ENCODE measurements around the gene CLEC4F.

The CLEC4F gene

GRCh38 chr2:70785137-70785911, 35.1 kb downstream of the CLEC4F start:
- DNase-seq = no peak

DNA sequence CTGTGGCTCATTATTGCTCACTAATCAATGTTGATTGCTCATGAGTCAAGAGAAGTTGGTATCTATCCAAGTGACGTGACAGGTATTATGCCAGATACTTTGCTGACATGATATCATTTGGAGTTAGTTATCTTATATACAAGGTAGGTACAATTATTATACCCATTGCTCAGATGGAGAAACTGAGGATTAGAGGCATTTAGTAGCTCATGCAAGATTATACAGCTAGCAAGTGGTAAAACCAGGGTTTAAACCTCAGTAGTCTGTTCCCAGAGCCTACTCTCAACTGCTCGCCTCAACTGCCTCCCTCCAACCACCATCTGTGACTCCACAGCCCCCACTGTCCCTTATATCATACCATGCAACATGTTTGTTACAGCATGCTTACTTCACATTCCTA, 36.1 kb downstream of the CLEC4F start:
- DNase-seq = no peak

GRCh38 chr2:70779911-70780545, 40.4 kb downstream of the CLEC4F start:
- DNase-seq = no peak

DNA sequence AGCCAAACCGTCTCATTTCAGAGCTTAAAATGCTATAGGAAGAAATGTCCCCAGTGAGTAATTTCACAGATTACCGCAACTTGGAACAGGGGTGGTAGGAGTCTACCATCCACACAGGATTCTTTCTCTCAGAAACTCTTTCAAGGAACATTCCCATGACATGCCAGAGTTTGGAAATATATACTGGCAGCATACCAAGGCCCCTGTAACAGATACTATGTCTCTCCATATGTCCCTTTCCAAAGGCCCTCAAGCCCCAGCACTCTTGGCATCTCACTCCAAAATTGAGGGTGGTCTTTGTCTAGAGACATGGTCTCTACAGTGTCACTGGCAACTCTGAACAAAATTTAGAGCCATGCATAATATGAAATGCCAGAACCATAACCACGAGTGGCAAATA, 40.9 kb downstream of the CLEC4F start:
- no peak for DNase-seq

DNA sequence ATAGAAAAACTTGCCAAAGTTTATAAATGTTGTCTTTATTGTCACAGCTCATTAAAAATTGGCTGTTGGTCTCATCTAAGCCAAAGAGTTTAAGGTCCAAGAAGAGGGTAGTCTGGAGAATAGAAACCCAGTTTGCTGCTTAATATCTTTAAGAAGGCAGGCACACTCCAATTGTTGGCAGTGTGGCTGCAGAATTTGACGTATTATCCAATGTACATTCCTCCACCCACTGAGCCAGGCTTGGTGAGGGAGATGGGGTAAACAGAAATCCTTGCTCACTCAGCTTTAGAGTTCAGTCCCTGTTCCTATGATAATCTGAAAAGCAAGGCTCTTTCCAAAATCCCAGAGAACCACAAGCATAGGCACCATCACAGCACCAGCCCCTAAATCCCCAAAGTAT, 41.7 kb downstream of the CLEC4F start:
- no peak for DNase-seq

DNA sequence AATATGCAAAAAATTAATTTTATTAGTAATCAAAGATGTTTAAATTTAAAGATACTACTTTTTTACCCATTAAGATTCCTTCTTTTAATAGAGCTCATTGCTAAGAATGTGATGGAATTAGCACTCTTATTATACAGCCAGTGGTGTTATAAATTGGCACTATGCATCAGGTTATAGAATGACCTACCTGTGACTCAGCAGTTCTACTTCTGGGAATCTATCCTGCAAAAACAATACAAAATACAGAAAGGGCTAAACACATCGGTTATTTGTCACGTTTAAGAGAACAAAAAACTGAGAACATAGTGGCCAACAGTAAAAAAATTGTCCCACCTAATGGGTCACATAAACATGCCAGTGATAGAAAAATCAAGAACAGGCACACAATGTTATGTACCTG, 42.9 kb downstream of the CLEC4F start:
- no peak for DNase-seq

- no peak for DNase-seq
Measured at GRCh38 chr2:70776266-70776665, 44.1 kb downstream of the CLEC4F start.

- no peak for DNase-seq
Measured at GRCh38 chr2:70775141-70775540, 45.3 kb downstream of the CLEC4F start.

DNA sequence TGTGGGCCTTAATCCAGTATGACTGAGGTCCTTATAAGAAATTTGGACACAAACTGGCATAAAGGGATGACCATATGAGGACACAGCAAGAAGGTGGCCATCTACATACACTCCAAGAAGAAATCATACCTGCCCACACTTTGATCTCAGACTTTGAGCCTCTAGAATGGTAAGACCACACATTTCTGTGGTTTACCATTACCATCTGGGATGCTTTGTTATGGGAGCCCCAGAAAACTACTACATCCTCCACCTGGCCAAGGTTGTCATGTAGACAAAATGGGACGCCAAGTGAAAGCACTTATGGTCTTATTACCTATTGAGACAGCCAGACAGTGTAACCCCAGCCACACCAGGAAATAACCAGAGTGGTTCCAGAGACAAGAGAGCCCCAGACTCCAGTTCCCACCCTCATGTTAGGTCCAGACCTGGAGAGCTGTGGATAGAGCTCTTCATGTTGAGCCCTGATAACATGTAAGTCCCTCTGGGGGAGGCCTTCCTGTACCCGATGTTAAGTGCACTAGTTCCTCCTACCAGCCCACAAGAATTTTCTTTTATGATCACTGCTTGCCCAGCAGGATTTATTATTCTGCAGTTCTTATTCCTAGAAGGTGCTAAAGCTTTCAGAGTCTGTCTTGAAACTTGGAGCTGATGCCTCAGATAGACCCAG, 47.8 kb downstream of the CLEC4F start:
- DNase-seq = no peak

DNA sequence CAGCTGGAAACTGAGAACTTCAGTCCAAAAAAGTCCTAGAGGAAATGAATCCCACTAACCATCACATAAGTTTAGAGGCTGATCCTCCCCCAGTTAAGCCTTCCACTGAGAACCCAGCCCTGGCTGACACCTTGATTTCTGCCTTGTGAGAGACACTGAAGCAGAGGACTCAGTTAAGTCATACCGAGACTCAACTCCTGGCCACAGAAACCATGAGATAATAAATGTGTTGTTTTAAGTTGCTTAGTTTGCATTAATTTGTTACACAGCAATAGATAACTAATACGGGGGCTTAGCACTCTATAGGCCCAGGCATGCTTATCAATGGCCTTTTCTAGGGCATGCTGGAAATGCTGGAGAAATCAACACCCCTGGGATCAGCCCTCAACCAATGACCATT, 49.0 kb downstream of the CLEC4F start:
- DNase-seq = no peak

DNA sequence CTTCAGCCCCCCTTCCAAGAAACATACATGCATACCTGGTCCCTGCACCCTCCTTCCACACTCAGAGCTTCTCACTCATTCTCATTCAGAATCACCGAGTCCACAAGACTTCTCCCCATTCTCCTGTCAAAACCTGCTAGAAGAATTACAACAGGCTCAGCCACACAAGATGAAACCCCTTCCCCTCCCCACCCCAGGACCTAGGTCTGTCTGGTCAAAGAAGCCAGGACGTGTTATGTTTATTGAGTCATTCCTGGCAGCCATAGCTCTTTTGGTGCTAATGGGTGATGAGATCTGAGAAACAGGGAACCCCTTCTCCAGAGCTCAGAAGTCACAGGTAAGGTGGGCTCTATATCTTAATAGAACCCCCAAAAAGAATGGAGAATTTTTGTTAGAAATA, 50.9 kb downstream of the CLEC4F start:
- no peak for DNase-seq

DNA sequence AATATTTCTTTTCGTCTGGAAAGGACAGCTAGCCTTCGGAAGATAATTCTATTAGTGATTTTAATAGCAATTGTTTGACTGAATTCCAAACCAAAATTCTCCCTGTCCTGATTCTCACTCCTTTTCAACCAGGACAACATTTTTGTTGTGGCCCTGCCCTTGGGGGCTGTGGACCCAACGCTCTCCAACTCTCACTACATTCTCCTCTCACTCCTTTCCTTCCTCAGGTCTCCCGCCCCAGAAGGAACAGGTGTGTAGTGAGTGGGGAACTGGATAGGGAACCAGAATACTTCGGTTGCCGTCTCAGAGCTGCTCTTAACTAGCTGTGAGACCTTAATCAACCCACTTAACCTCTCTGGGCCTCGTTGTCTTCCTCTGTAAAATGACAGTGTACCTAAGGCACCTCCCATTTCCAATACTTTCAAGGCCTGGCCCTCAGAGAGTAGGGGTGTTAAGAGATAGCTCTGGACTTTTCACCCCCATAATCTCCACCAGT, 51.8 kb downstream of the CLEC4F start:
- DNase-seq = no peak

DNA sequence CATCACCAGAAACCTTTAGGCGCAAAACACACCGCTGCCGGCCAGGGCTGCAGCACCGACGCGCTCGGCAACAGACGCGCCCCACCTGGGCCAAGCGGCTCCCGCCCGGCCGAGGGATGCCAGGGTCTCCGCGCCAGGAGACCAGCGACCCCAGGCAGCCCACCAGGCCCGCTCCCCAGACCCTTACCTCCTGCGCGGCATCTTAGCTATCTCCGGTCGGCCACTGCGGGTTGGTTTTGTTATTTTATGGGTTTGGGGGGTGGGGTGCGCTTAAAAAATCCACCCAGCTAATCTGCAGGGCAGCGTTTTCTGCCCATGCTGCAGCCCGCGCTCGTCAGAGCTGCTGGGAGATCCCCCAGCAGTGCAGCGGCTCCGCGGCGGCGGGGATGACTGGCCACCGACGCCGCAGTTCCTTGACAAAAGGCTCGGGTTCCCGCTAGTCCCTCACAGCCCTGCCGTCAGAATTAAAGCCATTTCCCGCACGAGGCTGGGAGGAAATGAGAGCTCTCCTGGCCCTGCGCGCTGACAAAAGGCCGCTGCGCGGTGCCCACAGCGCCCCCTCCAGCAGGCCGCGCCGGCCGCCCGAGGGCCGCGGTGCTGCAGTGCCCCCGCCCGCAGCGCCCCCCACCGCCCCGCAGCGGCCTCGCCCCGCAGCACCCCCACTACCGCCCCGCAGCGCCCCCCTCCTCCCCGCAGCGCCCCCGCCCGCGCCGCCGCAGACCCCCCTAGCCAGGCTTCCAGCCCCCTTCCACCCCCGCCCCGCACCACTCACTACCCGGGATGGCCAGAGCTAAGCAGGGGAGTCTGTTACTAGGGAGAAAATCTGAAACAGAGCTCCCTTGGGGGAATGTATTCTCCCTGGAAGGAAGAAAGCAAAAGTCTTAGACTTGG, 52.5 kb downstream of the CLEC4F start, which contains the start of gene ADD2:
TSS of gene ADD2 (minus strand) at position 502 of the 891 bp plus-strand sequence. CDS start 61,792 bp downstream, outside the sequence.
- no peak for DNase-seq

DNA sequence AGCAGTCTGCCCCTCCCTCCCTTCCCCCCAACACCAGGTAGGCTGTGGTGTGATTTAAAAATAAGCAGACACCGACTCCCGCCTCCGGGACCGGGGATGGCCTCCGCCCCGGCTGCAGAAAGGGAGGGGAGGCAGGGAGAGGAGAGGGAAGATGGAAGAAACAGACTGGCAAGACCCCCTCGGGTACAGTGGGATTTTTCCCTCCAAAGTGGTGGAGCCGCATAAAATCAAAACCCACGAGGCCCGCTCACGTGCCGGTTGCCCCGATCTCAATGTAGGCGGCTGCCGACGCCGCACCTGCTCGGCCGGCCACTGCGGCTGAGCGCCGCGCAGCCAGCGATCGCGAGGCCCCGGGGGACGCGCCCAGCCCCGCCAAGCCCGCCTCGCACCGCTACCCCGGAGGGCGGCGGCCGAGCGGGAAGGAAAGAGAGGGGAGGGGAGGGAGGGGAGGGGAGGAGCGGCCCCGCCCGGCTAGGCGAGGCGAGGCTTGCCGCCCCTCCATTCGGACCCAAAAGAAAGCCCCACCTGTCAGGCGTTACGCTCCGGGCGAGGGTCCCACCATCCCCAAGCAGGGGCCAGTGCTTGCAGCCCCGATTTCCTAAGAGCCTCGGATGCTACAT, 53.2 kb downstream of the CLEC4F start:
- DNase-seq = no peak

DNA sequence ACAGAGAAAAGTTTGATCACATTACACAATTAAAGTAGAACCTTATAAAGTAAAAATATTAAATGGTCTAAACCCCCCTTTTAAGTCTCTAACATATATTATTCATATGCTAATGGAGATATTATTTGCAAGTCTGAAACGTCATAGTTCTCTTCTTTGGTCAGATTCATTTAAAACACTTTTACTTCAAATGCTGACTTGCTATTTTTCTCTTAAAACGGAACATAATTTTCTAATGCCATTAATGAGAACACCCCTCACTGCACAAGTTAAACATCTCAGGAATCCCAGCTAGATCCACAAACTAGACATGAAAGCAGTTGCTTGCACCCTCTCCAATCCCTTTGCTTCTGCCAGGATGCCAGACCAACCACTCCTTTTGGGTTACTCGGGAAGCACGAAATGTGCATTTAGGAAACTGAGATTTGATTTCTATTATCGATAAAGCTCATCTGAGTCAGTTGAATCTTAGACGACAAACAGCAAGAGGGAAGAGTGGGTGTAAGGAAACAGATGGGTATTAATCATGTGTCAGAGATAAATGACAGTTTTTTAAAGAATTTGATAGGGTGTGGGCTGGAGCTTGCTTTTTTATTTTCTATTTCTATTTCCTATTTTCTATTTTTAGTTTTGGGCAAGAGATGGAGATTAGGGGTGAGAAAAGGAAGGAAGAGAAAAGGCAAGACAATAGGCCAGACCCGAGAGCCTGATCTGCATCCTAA, 53.9 kb downstream of the CLEC4F start:
- DNase-seq = no peak

GRCh38 chr2:70765507-70765906, 54.9 kb downstream of the CLEC4F start:
- no peak for DNase-seq

DNA sequence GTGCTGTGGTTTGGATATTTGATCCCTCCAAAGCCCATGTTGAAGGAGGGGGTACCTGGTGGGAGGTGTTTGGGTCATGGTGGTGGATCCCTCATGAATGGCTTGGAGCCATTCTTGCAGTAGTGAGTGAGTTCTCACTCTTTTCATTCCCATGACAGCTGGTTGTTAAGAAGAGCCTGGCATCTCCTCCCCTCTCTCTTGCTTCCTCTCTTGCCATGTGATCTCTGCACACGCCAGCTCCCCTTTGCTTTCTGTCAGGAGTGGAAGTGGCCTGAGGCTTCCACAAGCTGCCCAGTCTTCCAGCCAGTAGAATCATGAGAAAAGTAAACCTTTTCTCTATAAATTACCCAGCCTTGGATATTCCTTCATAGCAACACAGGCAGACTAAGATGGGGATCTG, 61.0 kb downstream of the CLEC4F start:
- no peak for DNase-seq

Data from NK-92 treated with Interleukin-12 subunit alpha and Interleukin-12 subunit beta, amount 100 ng/mL, for 24 hours (cell line).